Measurements from ENCODE around the gene C1orf53.
A peak's percentile ranks its signal among the peaks of the same experiment; 100 is the strongest.

The C1orf53 gene

DNA sequence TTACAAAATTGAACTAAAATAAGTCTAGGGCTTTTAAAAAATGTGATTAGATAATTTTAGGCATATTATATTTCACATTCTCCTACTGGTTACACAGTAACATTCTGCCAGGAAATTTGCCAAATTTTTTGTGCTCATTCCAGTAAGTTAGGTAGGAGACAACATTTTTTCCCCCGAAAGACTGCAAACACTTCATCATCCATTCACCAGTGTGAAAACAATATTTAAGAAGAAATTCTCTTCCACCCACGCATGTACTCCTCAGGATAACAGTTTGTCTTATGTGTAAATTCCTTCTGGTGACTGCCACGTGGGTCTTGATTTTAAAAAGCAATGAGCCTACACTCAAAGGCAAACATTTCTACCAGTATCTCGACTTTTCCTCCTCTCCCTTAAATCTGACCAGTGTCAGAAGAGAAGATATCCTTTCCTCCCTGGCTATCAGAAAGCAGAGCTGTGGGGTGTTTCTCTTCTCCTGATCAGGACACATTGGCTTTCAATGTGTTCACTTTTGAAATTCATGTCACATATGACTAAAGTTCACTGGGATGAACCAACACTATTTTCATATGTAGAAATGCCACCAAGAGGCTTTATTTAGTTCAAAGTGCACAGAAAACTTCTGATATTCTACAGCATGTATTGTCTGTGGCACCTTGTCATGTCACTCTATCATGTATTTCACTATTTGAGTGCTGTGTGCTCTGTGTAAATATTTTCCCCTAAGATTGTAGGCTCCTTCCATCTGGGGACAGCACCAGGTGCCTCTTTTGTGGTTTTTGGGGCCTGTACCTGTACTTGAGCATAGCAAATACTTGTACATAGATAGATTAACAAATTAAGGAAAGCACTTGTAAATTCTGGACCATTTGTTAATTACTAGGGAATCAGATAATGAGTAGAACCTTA is 53.3 kb downstream of the C1orf53 start:
- Mint-ChIP-seq H3K9me3 (no peaks in the 10 kb centered on the region), H3K4me3 (no peak overlapping the region), H3K4me1 (peaks cover 11% of the 10 kb centered on the region), H3K27ac (peak overlapping the region; percentile 15), H3K36me3 (peaks cover 5% of the 10 kb centered on the region)
- ATAC-seq (no peak), DNase-seq (ENCODE audit: low spot score in 2 of 2) (no peak)

Data from stimulated activated effector memory CD8-positive, alpha-beta T cell treated with anti-CD3 and anti-CD28 coated beads, Interleukin-12 subunit alpha, Interleukin-12 subunit beta, amount 100 ng/mL, for 72 hours (primary cell).